Stimulated activated naive CD4-positive, alpha-beta T cell treated with Interleukin-2 at 50 U/mL for 16 hours (primary cell): ENCODE measurements around the gene TRIP13.

Source experiments
- DNase-seq: peaks from one replicate; lab custom pipeline; 2025; lab: John Stamatoyannopoulos, UW

TRIP13 gene

DNA sequence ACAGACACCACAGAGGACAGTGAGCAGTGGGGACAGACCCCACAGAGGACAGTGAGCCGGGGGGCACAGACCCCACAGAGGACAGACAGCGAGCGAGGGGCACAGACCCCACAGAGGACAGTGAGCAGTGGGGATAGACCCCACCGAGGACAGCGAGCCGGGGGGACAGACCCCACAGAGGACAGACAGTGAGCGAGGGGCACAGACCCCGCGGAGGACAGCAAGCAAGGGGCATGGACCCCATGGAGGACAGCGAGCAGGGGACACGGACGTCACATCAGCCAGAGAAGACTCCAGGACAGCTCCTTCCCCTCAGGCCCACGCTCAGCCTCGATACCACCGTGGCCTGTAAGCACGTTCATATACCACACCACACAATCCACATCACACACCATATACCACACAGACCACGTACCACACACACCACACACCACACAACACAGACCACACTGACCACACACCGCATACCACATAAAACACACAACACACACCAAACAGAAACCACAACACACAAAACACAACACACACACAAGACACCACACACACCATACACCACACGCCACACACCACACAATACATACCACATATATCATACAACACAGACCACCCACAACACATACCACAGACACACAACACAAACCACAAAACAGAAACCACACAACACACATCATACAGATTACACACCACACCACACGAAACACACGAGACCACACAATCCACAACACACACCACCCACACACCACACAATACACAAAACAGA lies 36.7 kb upstream of the TRIP13 start:
- DNase-seq = no peak

DNA sequence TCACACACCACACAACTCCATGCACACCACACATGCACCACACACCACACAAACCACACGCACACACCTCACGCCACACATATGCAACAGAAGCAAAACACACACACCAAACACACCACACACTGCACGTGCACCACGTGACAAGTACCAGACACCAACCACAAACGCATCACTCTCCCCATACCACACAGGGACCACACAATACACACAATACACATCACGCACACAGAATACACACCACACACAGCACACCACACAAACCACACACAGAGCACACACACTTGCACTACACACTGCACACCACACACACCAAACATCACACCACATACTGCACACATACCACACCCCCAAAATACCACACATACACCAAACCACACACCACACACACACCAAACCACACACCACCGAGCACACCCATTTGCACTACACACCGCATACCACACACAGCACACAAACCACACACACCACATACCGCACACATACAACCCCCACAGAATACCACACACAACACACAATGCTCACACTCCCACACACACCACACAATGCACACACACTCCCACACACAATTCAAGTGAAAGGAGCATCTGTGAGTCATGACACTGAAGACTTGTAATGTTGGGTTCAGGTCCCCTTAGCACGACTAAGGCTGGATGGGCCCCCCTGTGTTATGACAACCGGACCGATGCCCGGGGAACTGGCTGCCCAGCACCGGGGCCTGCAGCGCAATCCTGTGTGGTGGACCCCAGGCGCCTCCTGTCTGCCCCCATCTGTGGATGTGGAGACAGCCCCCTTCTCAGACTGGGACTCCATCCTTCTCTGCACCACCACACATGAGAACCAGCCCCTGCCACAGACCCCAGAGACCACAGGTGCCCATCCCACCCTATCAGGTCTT lies 35.9 kb upstream of the TRIP13 start:
- no peak for DNase-seq

DNA sequence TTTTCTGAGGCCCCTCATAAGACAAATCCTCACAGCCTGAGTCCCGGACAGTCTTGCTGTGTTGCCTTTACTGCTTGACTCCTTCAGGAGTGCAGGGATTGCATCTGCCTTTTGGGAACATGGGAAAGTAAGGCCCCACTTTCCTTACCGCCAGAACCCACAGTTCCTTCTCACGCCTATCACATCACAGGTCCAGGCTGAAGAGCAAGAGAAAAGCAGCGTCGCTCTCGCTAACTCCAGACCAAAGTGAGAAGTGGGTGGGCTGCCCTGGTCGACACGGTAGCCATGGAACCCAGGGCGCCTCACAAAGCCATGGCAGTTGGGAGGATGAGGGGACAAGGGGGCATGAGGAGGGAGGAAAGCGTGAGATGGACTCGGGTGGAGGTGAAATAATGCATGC lies 34.0 kb upstream of the TRIP13 start:
- DNase-seq = no peak

DNA sequence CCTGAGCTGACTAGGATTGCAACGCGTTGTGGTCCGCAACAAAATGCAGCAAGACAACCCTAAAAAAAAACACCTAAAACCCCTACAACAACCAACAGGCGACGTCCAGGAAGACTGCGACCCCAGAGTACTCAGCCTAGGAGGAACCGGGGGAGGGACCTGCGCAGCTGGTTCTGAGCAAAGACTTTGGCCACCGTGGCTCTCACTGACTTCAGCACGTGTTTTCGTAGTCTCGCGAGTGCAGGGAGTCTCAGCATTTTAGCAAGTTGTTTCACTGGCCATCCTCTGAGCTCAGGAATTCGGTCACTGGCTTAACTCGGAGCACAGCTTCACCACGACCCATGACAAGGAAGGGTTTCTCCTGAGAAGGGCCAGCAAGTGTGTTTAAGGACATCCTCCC lies 33.3 kb upstream of the TRIP13 start:
- no peak for DNase-seq

DNA sequence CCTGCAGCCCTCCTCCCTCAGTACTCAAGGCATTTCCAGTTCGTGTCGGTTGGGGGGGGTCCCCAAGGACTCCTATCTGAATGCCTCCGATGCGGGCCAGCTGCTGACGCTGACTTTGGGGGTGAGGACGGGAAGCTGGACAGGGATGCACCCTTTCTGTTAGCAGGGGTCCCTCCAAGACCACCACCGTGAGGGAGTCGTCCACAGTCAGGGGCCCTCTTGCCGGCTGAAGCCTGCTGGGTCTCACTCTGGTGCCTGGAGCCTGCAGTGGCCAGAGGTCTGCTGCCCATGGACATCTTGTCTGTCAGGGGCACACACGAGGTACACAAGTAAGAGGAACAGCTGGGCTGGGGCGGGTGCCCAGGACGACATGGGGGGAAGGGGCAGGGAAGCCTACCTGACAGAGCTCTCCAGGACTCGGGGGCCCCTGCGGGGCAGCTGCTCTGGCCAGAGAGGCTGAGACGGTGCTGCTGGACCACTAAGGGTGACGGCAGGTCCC lies 32.8 kb upstream of the TRIP13 start:
- DNase-seq = no peak

DNA sequence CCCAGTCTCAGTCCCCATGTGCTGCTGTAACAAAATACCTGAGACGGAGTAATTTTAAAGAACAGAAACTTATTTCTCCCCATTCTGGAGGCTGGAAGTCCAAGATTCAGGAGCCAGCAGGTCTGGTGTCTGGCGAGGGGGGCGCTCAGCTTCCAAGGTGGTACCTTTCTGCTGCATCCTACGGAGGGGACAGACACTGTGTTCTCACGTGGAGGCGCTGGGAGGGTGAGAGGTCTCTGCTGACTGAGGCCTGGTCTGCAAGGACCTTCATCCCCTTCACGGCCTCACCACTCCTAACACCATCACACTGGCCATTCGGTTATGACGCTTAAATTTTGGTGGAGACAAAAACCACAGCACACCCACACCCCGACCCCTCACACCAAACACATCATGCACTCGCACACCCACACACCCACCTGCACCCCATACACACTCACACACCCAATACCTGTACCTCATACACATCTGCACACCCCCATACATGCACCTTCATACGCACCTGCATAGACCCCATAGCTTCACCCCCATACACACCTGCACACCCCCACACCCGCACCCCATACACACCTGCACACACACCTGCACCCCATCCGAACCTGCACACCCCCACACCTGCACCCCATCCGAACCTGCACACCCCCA lies 32.1 kb upstream of the TRIP13 start:
- no peak for DNase-seq

DNA sequence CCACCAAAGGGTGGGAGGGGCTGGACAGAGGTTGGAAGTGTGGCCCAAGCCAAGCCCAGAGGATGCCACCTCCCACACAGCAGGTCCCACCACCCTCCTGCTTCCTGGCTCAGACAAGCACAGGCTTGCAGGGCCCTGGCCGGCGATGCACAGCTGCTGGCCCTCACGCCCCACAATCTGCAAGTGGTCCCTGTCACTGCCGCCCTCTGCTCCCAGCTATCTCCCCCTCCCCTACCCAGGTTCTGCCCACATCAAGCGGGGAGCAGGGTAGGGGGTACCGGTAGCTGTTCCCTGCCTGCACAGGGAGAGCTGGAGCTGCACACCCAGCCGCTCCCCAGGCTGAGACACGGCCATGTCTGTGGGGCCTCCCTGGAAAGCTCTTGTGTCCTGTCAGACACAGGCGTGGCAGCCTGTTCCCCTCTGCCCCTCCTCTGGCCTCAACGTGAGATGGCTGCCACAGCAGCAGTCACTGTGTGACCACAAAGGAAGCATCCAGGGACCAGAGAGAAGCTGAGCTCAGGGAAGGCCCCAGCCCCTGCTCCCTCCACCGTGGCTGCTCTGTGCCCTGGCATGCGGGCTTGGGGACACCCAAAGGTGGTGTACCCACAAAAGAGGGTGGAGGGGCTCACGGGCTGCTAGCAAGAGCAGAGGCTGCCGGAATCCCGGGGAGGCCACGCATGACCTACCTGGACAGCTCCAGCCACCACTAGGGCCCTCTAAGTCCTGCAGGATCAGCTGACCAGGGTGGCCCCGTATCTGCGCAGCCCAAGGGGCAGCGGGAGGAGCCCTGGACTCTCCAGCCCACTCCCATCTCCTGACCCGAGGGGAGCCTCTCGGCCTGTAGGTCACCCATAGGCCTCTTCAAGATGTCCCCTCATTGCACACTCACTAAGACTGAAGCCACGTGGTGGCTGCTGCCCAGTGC lies 31.0 kb upstream of the TRIP13 start:
- no peak for DNase-seq

DNA sequence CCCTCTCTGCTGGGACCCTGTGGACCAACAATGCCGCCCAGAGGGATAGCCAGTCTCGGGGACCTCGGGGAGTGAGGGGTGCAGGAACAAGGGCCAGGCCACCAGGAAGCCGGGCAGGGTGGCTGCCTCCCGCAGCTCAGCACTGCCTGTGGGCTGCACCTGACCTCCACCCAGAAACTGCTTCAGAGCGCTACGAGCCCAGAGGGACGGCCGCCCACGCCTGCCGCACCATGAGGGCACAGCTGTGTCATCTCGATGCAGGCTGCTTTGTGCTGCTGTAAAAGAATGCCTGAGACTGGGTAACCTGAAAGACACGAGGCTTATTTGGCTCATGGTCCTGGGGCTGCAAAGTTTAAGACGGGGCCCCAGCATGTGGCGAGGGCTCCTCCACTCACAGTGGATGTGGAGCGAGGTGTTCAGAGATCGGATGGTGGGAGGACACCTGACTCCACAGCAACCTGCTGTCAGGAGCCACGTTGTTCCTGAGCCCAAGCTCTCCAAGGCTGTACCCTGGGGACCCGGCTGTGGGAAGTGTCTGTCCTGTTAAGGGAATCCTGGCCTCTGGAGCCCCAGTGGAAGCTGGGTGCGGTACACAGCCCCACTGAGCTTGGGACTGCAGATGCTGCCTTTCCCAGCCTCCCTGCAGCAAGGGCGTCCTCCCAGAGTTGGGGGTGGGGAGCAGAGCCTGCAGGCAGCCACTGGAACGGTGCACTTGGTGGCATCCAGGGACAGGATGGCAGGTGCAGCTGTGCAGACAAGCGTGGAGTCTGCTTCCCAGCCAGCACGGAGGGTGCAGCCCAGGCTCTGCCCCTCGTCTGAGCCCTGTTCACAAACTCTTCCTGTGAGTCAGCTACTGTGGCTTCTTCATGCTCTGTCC lies 30.1 kb upstream of the TRIP13 start:
- no peak for DNase-seq

DNA sequence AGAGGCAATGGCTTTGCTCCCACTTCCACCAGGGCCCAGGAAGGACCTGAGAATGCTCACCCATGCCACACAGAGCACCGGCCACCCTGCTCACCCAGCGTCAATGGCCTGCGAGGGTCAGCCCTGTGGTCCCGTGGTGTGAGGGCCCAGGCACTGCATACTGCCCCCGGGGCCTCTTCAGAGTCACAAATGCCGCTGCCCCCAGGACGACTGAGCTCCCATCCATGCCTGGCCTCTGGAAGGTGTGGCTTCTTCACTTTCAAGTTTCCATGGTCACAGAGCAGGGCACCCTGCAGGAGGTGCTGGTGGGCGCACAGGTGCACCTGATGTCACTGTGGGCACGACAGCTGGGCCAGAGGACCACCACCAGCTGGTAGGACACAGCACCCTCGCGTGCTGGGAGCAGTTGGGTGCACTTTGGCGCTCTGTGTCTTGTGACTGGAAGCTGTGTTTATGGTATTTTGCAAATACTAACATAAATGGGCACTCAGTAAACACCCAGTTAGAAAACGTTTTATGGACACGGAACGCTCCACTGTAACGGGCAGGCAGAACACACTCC lies 29.4 kb upstream of the TRIP13 start:
- no peak for DNase-seq

DNA sequence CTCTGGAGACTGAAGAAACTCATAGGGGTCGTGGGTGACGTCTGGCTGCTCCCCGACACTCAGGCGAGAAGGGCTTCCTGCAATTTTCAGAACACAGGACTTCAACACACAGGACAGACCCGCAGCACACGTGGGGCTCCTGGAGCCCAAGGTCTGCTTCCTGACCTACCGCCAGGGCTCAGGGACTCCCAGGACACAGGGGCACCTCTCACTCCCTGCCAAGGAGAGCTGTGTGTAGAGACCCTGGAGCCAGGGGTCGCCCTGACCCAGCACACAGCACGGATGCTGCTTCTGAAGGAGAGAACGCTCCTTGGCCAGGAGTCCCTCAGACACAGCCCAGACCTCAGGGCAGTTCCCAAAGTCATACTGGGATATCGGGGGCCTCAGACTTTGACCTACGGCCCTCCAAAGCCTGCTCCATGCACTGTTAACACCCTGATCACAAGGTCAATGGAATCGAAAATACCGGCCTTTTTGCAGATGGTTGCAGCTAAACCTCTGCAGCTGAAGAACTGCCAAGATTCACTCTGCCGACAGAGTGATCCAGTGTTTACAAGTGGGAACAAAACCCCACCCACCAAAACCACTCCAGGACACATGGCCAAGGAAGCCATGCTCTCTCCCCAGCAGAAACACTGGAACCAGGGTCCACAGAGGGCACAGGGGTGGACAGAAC lies 28.1 kb upstream of the TRIP13 start:
- DNase-seq = no peak

DNA sequence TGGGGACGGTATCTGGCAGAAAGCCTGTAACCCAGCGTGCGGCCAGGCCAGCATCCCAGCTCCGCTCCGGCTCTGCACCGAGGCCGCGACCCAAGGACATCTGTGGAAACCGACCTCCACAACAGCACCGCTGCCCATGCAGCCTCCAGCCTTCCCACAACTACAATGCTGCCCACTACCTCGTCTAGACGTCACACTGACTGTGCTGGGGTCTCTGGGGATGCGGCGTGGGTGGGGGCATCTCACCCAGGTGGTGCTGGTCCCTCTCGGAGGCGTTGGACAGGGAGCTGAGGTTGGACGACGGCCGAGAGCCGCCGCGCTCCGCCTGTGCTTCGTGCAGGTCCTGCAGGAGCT lies 27.5 kb upstream of the TRIP13 start:
- DNase-seq = no peak

DNA sequence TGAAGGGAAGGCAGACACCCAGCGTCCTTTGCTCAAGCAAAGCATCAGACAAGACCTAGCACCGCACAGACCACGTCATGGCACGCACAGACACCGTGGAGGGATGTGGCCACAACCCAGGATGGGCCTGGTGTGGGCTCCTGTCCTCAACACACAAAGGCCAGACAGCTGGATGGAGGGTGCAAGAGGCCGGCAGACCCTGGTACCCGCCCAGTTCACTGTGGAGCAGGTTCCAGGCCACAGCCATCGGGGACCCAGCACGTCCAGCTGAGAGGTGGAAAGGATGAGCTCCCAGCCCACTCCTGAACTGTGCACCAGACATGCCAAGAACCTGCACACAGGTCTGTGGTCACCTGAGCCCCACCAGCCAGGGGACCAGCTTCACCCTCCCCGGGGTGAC lies 26.9 kb upstream of the TRIP13 start:
- DNase-seq = no peak

DNA sequence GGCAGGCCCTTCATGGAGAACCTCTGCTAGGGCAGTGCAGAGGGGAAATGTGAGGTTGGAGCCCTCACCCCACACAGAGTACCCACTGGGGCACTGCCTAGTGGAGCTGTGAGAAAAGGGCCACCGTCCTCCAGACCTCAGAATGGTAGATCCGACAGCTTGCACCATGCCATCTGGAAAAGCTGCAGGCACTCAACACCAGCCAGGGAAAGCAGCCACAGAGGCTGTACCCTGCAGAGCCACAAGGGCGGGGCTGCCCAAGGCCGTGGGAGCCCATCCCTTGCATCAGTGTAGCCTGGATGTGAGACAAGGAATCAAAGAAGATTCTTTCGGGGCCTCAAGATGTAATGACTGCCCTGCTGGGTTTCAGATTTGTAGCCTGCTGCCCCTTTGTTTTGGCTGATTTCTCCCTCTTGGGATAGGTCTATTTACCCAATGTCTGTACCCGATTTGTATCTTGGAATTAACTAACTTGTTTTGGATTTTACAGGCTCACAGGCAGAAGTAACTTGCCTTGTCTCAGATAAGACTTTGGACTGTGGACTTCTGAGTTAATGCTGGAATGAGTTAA lies 25.3 kb upstream of the TRIP13 start:
- no peak for DNase-seq

DNA sequence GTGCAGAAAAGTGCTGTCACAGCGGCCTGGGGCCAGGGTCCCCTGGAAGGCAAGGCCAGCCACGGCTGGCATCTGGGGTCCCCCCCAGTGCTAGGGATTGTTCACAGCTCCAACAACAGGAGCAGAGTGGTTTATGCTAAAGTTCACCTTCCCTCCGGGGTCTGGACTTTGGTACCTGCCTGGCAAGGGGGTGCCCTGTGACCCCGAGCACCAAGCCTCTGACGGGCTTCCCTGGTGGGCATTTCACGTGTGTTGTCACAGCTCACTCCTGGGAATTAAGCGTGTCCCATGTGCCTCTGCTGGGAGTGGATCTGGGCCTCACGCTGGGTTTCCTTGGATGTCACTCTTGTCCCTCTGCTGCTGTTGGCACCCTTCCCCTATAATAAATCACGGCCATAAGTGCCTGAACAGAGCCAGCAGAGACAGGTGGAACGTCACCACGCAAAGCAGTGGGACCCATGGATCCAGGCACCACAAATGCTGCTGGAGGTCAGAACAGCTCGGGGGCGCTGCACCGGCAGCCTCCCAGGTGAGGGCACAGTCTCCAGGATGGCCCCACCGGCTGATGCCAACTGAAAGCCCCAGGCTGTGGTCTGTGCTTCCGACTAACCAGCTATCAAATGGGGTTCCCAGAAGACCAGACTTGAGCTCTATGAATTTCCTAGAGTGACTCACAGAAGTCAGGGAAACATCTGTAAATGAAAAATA lies 24.1 kb upstream of the TRIP13 start:
- no peak for DNase-seq

DNA sequence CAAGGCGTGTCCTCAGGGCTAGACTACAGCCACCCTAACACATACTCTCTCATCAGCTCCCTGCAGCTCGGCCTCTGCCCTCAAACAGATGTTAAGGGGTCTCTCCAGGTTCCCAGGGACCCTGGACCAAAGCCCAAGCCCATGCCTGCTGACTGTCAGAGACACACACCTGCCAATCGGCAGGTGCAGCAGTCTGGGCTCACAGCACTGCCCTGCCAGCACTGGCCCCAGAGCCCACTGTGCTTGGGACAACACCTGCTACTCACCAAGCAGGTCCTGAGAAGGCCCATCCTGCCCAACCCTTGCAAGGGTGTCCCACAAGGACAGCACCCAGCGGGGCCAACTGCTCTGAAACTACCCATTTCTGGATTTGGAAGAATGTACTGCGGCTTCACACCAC lies 21.7 kb upstream of the TRIP13 start:
- no peak for DNase-seq

DNA sequence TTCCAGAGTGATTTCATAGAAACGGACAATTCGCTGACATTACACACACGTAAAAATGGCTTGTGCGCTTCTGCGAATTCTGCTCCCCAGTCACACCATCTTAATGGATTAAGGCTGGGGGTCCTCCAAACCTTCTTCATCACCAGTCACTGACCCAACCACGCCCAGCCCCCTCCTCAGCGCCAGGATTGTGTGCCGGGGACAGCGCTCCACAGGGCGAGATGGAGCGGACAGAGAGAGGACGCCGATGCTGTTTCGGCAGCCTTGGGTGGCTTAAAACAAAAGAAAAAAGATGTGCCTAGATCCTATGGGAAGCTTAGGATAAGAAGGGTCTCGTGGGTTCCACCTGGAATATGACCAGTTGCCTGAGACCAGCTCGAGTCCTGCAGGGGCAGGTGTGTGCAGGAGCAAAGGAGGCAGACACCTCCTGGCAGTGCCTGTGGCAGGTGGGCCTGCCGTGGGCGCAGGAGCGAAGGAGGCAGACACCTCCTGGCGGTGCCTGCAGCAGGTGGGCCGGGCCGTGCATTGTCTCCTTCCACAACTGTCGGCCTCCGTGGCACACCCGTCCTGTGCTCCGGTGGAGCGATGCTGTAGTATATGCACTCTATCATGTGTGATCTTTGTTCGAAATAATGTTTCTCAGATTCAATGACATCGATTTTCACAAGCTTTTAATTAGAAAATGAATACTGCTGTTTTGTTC lies 20.9 kb upstream of the TRIP13 start:
- DNase-seq = no peak

DNA sequence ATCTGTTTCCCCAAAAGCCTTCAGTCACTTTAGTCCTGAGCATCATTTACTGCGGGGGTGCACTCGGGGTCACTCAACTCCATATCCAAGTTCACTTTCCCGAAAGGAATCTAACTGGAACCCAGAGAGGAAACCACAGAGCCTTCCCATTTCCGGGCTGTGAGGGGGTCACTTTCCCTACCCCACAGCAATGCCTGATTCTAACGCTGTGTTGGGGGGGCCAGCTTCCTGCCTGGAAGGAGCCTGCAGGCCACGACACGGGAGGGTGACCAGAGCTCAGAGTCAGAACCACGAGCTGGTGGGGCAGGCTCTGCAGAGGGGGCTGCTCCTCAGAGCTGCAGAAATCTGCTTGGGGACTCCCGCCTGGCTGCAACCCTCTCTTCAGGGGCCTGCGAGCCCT lies 20.4 kb upstream of the TRIP13 start:
- no peak for DNase-seq

DNA sequence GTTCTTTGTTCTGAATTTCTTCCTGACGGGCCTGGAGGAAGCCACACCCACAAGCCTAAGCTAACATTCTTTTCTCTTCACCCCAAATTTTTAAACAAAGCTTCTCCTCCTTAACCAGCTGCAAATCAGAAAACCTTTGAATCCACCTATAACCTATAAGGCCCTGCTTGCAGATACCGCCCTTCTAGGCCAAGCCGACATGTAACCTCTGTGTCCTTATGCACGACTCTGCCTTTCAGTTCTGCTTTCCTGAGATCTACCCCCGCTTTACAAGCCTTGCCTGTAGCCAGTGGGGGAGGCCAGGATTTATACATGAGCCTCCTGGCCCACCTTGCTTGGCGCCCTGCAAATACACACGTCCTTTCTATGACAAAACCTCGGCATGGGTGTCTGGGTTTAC lies 19.4 kb upstream of the TRIP13 start:
- DNase-seq = no peak
